ENCODE results near the gene OR52M1.
"Not testable (repeated sequence)": the region's sequence is repeated elsewhere in the genome, so short reads cannot be mapped to it uniquely, and the experiment has no call there.

The OR52M1 gene

DNA sequence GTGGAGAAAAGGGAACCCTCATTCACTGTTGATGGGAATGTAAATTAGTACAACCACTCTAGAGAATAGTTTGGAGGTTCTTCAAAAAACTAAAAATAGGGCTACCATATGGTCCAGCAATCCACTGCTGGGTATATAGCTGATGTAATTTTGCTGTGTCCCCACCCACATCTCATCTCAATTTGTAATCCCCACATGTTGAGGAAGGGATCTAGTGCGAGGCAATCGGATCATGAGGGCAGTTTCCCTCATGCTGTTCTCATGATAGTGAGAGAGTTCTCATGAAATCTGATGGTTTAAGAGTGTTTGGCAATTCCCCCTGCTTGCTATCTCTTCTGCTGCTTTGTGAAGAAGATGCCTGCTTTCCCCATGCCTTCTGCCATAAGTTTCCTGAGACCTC lies 17.1 kb upstream of the OR52M1 start:
- Histone ChIP-seq H3K9me3 (no peaks in the 10 kb centered on the region), H3K4me2 (no peak overlapping the region), H3K27me3 (no peaks in the 10 kb centered on the region), H3K9ac (no peak overlapping the region), H3K4me3 (no peak overlapping the region), H3K36me3 (no peaks in the 10 kb centered on the region), H4K20me1 (no peaks in the 10 kb centered on the region), H3K27ac (no peak overlapping the region), H3K4me1 (no peaks in the 10 kb centered on the region)
- TF ChIP-seq Cebpa-rat (IDR thresholded peaks at IDR 0.05): no peak

DNA sequence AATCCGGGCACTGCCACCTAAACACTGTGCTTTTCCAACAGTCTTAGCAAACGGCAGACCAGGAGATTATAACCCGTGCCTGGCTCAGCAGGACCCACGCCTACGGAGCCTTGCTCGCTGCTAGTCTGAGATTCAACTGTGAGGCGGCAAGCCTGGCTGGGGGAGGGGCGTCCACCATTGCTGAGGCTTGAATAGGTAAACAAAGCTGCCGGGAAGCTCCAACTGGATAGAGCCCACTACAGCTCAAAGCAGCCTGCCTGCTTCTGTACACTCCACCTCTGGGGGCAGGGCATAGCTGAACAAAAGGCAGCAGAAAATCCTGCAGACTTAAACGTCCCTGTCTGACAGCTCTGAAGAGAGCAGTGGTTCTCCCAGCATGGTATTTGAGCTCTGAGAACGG lies 13.3 kb upstream of the OR52M1 start:
- not testable (repeated sequence) for H3K36me3 ChIP-seq, H3K9ac ChIP-seq, H4K20me1 ChIP-seq, H3K4me1 ChIP-seq, H3K27ac ChIP-seq, H3K27me3 ChIP-seq, H3K4me2 ChIP-seq, H3K4me3 ChIP-seq, H3K9me3 ChIP-seq

DNA sequence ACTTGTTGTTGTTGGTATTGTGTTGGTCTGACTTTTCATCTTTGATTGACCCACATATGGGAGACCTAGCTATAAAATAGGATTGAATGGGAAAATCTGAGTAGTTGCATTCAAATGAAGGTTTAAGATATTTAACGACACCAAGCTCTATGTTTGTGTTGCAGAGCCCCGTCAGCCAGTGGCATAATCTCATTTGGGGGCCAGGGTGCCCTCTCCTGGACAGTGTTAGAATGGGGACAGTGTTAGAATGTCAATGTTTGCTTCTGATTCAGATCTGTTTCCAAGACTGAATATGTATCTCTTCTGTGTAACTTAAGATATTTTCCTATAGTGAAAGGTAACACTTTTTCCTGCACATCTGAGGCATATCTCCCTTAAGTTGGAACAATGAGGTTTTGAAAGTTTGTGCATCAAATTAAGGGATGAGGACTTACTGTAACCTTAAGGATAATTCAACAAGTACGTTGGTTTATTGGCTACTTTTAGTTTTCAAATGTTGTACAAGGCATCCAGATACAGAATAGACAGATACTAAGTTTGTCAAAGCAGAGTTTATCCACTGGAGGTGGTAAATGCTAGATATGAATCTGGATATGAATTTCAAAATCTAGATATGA lies 5.3 kb upstream of the OR52M1 start:
- Histone ChIP-seq H3K4me3 (no peak overlapping the region), H3K27me3 (no peaks in the 10 kb centered on the region), H3K4me1 (no peaks in the 10 kb centered on the region), H3K27ac (no peak overlapping the region), H3K9me3 (no peaks in the 10 kb centered on the region), H3K9ac (no peak overlapping the region), H3K36me3 (no peaks in the 10 kb centered on the region), H3K4me2 (no peak overlapping the region), H4K20me1 (no peaks in the 10 kb centered on the region)
- no peak for TF ChIP-seq Cebpa-rat (IDR thresholded peaks at IDR 0.05)

DNA sequence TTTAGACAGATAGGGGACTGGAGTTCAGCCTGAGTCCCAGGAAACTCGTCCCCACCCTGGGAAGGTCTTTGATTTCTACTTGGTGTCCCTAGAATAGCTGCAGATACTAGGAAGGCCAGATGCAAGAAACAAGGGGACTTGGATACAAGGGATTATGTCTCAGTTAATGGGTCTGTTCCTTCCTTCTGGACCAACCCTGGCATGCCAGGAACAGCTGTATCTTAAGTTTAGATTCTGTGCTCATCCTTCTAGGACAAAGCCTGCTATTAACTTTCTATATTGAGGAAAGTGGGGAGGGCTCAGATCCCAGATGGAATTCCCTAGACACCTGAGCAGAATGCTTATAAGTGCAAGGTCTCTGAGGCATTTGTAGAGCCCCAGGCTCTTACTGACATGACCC lies 3.9 kb upstream of the OR52M1 start:
- Histone ChIP-seq H3K36me3 (no peaks in the 10 kb centered on the region), H3K27me3 (no peaks in the 10 kb centered on the region), H3K4me3 (no peak overlapping the region), H3K9me3 (no peaks in the 10 kb centered on the region), H4K20me1 (no peaks in the 10 kb centered on the region), H3K4me2 (no peak overlapping the region), H3K9ac (no peak overlapping the region), H3K27ac (no peak overlapping the region), H3K4me1 (no peaks in the 10 kb centered on the region)
- no peak for TF ChIP-seq Cebpa-rat (IDR thresholded peaks at IDR 0.05)

DNA sequence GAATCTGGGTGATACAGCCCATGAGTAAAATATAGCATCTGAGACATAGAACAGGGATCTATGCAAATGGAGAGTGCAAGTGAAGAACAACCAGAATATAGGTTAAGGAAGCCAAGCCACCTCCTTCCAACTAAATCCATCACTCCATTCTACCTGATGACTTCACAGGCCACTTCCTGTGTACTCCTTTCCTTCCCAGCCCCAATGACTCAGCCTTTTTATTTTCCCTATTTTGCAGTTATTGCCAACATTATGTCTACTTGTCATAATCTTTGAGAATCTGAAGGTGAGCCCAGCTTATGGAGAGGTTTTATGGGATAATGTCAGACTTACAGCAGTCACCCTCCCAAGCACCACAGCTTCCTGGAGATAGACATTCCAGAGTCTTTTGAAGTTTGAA lies 1.4 kb upstream of the OR52M1 start:
- H3K27ac ChIP-seq: no peak overlapping the region
- H3K27me3 ChIP-seq: no peaks in the 10 kb centered on the region
- no peak for TF ChIP-seq Cebpa-rat (IDR thresholded peaks at IDR 0.05)
- H4K20me1 ChIP-seq: no peaks in the 10 kb centered on the region
- H3K9me3 ChIP-seq: no peaks in the 10 kb centered on the region
- no peak overlapping the region for H3K4me3 ChIP-seq
- no peaks in the 10 kb centered on the region for H3K4me1 ChIP-seq
- H3K36me3 ChIP-seq: no peaks in the 10 kb centered on the region
- H3K4me2 ChIP-seq: no peak overlapping the region
- no peak overlapping the region for H3K9ac ChIP-seq

DNA sequence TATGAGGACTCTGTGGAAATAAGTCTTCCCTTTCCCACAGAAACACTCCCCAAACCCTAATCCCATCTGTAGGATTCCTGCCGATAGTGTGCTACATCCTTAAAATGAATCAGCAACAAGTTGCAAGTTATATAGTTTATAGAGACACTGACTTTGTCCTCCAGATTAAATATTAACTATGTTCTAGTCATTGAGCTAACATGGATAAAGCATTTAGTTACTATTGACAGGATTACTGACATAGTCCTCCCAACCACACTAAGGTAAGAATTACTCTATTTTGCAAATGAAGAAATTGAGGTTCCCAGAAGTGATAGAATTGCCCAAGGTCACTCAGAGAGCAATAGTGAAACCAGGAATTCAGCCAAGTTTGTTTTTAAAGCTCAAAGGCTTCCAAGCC lies 1.9 kb downstream of the OR52M1 start:
- Histone ChIP-seq H3K9me3 (peaks cover 14% of the 10 kb centered on the region), H3K27me3 (no peaks in the 10 kb centered on the region)
- no peak for TF ChIP-seq Cebpa-rat (IDR thresholded peaks at IDR 0.05)

DNA sequence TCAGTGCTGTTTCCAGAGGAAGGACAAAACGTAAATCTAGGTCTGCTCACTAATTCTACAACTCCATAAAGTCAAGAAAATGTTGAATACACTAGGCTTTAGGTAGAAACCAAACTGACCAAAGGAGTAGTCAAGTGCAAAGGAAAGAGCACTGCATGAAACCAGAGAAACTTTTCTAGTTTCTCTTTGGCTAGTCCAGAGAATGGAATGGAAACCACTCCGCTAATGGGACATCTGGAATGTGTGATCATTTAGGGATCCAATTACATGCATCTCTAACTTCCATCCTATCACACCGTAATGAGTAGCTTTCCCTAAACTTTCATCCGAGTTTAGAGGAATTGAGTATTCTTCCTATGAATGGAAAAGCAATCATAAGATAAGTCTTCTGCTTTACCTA lies 2.4 kb downstream of the OR52M1 start:
- TF ChIP-seq Cebpa-rat (IDR thresholded peaks at IDR 0.05): no peak
- Histone ChIP-seq H3K27me3 (no peaks in the 10 kb centered on the region), H4K20me1 (no peaks in the 10 kb centered on the region), H3K36me3 (no peaks in the 10 kb centered on the region), H3K4me1 (no peaks in the 10 kb centered on the region), H3K9ac (no peak overlapping the region), H3K9me3 (peaks cover 14% of the 10 kb centered on the region), H3K4me3 (no peak overlapping the region), H3K4me2 (no peak overlapping the region), H3K27ac (no peak overlapping the region)

More for the DNA sequence above, 1.9 kb downstream of the OR52M1 start:
- H3K4me1 ChIP-seq: no peaks in the 10 kb centered on the region
- no peak overlapping the region for H3K9ac ChIP-seq
- no peaks in the 10 kb centered on the region for H3K36me3 ChIP-seq
- H3K4me2 ChIP-seq: no peak overlapping the region
- H4K20me1 ChIP-seq: no peaks in the 10 kb centered on the region
- H3K27ac ChIP-seq: no peak overlapping the region
- H3K4me3 ChIP-seq: no peak overlapping the region

DNA sequence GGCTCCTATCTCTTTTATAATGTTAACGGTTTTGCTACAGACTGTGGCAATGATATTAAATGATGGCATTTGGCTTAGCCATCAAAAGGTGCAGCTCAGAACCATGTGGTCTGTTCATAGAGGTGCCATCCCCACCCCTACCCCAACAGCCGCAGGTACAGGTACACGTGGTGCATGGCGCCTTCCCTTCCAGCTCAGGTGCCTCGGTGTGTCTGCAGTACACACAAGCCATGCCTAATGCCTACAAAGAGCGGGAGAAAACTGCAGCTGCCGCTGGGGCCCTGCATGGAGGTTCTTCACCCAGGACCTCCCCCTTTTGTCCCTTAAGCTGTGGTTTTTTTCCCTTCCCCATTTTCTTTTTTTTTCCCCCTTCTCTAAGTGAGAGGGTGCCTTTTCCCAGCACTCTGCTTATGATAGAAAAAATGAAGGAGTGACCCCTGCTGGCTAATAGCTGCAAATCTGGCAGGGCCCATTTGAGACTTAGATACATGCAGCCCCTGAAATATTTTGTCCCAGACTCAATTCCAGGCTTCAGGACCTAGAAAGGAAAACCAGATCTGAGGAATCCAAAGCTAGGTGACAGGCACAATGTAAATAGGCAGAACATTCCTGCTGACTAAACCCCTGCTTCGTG lies 6.5 kb downstream of the OR52M1 start:
- H3K4me1 ChIP-seq: no peaks in the 10 kb centered on the region
- peaks cover 14% of the 10 kb centered on the region for H3K9me3 ChIP-seq
- H3K4me2 ChIP-seq: no peak overlapping the region
- no peak overlapping the region for H3K27ac ChIP-seq
- no peaks in the 10 kb centered on the region for H4K20me1 ChIP-seq
- no peak overlapping the region for H3K9ac ChIP-seq
- TF ChIP-seq Cebpa-rat (IDR thresholded peaks at IDR 0.05): no peak
- no peaks in the 10 kb centered on the region for H3K27me3 ChIP-seq
- H3K4me3 ChIP-seq: no peak overlapping the region
- H3K36me3 ChIP-seq: no peaks in the 10 kb centered on the region

DNA sequence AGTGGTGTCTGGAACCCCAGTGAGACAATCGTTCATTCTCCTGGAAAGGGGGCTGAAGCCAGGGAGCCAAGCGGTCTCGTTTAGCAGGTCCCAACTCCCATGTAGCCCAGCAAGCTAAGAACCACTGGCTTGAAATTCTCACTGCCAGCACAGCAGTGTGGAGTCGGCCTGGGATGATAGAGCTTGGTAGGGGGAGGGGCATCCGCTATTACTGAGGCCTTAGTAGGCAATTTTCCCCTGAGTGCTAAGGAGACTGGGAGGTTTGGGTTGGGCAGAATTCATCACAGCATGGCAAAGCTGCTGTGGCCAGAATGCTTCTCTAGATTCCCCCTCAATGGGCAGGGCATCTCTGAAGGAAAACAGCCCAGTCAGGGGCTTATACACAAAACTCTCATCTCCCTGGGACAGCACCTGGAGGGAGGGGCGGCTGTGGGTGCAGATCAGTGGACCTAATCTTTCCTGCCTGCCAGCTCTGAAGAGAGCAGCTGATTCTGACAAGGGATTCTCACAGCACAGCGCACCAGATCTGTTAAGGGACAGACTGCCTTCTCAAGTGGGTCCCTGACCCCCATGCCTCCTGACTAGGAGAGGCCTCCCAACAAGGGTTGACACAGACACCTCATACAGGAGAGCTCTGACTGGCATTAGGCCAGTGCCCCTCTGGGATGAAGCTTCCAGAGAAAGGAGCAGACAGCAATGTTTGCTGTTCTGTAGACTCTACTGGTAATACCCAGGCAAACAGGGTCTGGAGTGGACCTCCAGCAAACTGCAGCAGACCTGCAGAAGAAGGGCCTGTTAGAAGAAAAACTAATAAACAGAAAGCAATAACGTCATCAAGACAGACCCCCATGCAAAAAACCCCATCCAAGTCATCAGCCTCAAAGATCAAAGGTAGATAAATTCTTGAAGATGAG lies 14.8 kb downstream of the OR52M1 start:
- no peaks in the 10 kb centered on the region for H3K27me3 ChIP-seq
- H3K27ac ChIP-seq: no peak overlapping the region
- no peak overlapping the region for H3K4me2 ChIP-seq

DNA sequence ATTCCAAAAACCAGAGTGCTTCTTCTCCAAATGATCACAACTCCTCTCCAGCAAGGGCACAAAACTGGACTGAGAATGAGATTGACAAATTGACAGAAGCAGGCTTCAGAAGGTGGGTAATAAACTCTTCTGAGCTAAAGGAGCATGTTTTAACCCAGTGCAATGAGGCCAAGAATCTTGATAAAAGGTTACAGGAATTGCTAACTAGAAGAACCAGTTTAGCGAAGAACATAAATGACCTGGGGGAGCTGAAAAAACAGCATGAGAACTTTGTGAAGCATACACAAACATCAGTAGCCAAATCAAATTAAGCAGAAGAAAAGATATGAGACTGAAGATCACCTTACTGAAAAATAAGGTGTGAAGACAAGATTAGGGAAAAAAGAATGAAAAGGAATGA lies 15.5 kb downstream of the OR52M1 start:
- H3K27ac ChIP-seq: no peak overlapping the region
- no peak overlapping the region for H3K9ac ChIP-seq

More for the DNA sequence above, 14.8 kb downstream of the OR52M1 start:
- Histone ChIP-seq H3K4me3 (no peak overlapping the region), H3K9me3 (peaks cover 9% of the 10 kb centered on the region; the same call in 1 of the 2 replicates), H3K9ac (no peak overlapping the region), H4K20me1 (no peaks in the 10 kb centered on the region), H3K36me3 (no peaks in the 10 kb centered on the region), H3K4me1 (no peaks in the 10 kb centered on the region)
- TF ChIP-seq Cebpa-rat (IDR thresholded peaks at IDR 0.05): no peak

More for the DNA sequence above, 15.5 kb downstream of the OR52M1 start:
- H3K4me1 ChIP-seq: no peaks in the 10 kb centered on the region
- peaks cover 11% of the 10 kb centered on the region; the same call in 1 of the 2 replicates for H3K9me3 ChIP-seq
- H4K20me1 ChIP-seq: no peaks in the 10 kb centered on the region
- no peak overlapping the region for H3K4me2 ChIP-seq
- no peaks in the 10 kb centered on the region for H3K36me3 ChIP-seq
- no peaks in the 10 kb centered on the region for H3K27me3 ChIP-seq
- no peak for TF ChIP-seq Cebpa-rat (IDR thresholded peaks at IDR 0.05)
- H3K4me3 ChIP-seq: no peak overlapping the region

Measured in BLaER1 (cell line).